B cell (primary cell): ENCODE results near the gene GFPT2.

ENCODE experiments used
- EZH2 ChIP-seq: IDR thresholded peaks from 2 replicates; pipeline ENCODE4 v1.6.1; 2012; ENCODE audit warnings: borderline replicate concordance, low read depth, mild to moderate bottlenecking, moderate library complexity, low read length; ENCODE audit not compliant: insufficient read depth, poor library complexity, severe bottlenecking
- TF ChIP-seq, protein P1 (sequence below): fragments of 200-600 bp; IDR thresholded peaks from one replicate; pipeline ENCODE4 v1.8.0; 2022; ENCODE audit warnings: antibody characterized with exemption, mild to moderate bottlenecking

DNA sequence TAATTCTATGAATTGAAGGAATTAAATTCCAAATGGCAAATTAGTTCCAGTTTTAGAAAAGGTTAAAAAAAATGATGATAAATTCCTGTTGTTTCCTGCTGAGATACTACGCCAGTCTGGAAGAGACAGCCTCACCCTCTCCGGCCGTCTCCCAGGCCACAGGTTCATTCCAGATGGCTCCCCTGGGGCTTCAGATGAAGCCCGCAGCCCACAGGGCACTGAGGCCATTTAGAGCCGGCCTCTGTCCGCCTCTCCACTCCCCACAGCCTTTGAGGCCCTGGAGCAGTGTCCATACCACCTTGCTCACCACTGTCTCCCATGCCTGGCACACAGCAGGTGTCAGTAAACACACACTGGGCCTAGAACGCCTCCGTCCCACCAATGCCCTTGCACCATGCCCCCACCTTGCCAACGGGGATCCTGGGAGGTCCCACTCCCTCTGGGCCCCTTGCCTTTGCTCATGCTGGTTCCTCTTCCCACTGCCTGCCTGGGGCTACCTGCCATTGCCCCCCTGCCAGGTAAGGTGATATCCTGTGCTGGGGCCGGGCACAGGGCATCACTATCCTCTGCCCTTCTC, 26.1 kb downstream of the GFPT2 start:
- TF ChIP-seq, protein P1, sequence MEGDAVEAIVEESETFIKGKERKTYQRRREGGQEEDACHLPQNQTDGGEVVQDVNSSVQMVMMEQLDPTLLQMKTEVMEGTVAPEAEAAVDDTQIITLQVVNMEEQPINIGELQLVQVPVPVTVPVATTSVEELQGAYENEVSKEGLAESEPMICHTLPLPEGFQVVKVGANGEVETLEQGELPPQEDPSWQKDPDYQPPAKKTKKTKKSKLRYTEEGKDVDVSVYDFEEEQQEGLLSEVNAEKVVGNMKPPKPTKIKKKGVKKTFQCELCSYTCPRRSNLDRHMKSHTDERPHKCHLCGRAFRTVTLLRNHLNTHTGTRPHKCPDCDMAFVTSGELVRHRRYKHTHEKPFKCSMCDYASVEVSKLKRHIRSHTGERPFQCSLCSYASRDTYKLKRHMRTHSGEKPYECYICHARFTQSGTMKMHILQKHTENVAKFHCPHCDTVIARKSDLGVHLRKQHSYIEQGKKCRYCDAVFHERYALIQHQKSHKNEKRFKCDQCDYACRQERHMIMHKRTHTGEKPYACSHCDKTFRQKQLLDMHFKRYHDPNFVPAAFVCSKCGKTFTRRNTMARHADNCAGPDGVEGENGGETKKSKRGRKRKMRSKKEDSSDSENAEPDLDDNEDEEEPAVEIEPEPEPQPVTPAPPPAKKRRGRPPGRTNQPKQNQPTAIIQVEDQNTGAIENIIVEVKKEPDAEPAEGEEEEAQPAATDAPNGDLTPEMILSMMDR: no peak
- TF ChIP-seq EZH2: no peak
